ENCODE data around the gene VAMP3.

- TF ChIP-seq CTCF (IDR thresholded peaks at IDR 0.05) (no peak), POLR2A (IDR thresholded peaks at IDR 0.05) (no peak), POLR2AphosphoS5 (IDR thresholded peaks at IDR 0.05) (no peak)
Measured at GRCh38 chr1:7826363-7826762, 55.3 kb downstream of the VAMP3 start.

Data from gastroesophageal sphincter (tissue), 3 donors.